Loucy (cell line): ENCODE data around the gene LAMA4.

Experiments used
- EZH2phosphoT487 ChIP-seq: fragments of 200-600 bp; IDR thresholded peaks from 2 replicates; pipeline ENCODE4 v1.6.1; 2018; ENCODE audit warnings: antibody characterized with exemption, mild to moderate bottlenecking, moderate library complexity, borderline replicate concordance
- TF ChIP-seq, protein P1 (sequence below): fragments of 200-600 bp; sonication (generic); conservative IDR thresholded peaks from 2 replicates; pipeline ENCODE4 v1.5.1; 2014; ENCODE audit warnings: mild to moderate bottlenecking, antibody characterized with exemption, low read length

DNA sequence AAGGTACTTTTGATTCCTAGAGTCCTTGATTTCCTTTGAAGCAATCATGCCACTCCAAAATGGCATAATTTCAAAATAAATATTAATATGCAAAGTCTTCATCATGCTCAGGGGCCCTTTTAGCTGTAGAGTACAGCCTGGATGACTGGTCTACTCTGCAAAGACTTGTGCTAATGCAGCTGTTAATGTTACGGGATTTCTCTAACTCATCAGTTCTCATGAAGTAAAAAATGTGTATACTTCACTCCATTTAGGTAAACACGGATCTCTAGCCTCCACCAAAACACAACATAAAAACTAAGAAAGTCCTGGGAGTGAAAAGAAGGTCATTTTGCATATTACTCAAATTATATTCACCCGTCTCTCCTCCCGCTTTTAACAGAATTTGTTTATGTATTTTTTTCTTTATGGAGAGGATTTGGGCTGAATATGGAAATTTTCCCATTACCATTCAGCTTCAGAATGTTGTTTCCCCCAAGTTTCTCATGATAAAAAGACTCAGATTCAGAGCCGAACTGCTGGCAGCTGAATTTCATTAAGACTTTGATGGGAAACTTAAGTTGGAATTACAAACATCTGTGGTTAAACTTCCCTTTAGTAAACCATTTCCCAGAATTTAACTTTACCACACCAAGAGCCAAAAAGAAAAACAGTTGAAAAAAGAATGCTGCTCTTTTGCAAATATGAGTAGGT lies 8.7 kb downstream of the LAMA4 start:
- TF ChIP-seq, protein P1, sequence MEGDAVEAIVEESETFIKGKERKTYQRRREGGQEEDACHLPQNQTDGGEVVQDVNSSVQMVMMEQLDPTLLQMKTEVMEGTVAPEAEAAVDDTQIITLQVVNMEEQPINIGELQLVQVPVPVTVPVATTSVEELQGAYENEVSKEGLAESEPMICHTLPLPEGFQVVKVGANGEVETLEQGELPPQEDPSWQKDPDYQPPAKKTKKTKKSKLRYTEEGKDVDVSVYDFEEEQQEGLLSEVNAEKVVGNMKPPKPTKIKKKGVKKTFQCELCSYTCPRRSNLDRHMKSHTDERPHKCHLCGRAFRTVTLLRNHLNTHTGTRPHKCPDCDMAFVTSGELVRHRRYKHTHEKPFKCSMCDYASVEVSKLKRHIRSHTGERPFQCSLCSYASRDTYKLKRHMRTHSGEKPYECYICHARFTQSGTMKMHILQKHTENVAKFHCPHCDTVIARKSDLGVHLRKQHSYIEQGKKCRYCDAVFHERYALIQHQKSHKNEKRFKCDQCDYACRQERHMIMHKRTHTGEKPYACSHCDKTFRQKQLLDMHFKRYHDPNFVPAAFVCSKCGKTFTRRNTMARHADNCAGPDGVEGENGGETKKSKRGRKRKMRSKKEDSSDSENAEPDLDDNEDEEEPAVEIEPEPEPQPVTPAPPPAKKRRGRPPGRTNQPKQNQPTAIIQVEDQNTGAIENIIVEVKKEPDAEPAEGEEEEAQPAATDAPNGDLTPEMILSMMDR = no peak
- TF ChIP-seq EZH2phosphoT487 = no peak
